Left colon (tissue), 2 donors: ENCODE measurements around the gene MGST3. TPM values are rescaled to one million over a fixed set of nuclear protein-coding genes. Genes with fewer than 3 reads are reported as not detected.
"Not testable (repeated sequence)": the region's sequence is repeated elsewhere in the genome, so short reads cannot be mapped to it uniquely, and the experiment has no call there.

Experiments used
- ATAC-seq: fragments of 200-7000 bp; cut with Tn5 transposase; one replicate; pipeline ENCODE4 v1.9.1; 2020; ENCODE audit warnings: mild to moderate bottlenecking, moderate library complexity
- DNase-seq, 2 donors: peaks; one replicate each; pipeline ENCODE4 v3.0.0-alpha.2; 2020
- intact Hi-C, 2 donors: fragments of 100-400 bp; cut with DNase I in 1 of 2; cut with micrococcal nuclease in 1 of 2; formaldehyde crosslinking; loops; one replicate each; pipeline versions ENCODE4 v1.11.2 to v1.14.0; 2022; cut with DNase I, micrococcal nuclease
- long read RNA-seq: library from polyadenylated mRNA; unstranded; transcript quantifications from one replicate; pipeline ENCODE4 v2.0.0, GENCODE V29; 2021
- total RNA-seq, 2 donors: library from RNA; stranded (reverse); fragmentation: NEBNext Ultra II Directional; extraction: Animal tissue kit (Norgen Biotek cat#: 25700); gene quantifications; one replicate each; pipeline ENCODE4 v1.2.1, GENCODE V29; 2021
- donor health status: DM: no; HTN: no; CAD: no.
- donor health status: DM: yes; HTN: yes; CAD: no.

Gene MGST3
- 100 to 1,000 TPM; 366 to 451 TPM for total RNA-seq
- long read RNA-seq, transcript MGST3-205 (6 exons, 1,015 nt) = major isoform, 140 of 170 reads
- long read RNA-seq, partial matches to known transcripts = 16 of 170 reads
- long read RNA-seq, other reads (novel, unspliced or antisense) = 12 of 170 reads

GRCh38 chr1:165630629-165631341 is at the start of gene MGST3:
Gene MGST3, plus strand, starts transcription at chr1:165631234. Its CDS starts 18,614 bp downstream, at chr1:165649848.
- intact Hi-C loops = loop anchor here in 1 of 2 donors (2.0 kb wide), 1 partner anchor 68 kb away; the partner anchor contains the start of gene ALDH9A1
- peak; percentile 89 for ATAC-seq
- peak; percentile 96 to 97 for DNase-seq

- intact Hi-C loops = no loop called here
- DNase-seq (no peak), ATAC-seq (no peak)
These were observed 49.1 kb upstream of the MGST3 start for GRCh38 chr1:165581926-165582325.

DNA sequence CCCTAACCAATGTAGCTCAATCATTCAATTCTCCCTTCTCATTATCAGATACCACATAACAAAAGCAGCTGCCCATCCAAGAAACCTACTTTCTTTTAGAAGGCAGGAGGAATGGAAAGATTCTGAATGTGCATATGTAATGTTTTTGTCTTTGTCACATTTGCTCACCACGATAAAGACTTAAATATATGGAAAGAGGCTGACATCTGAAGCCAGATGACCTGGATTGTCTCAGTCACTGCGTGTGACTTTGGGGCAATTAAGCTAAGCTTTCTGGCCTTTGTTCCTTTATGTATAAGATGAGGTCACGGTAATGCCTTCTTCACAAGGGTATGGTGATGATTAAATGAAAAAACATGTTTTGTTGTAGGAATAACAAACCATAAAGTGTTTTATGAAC is 44.6 kb upstream of the MGST3 start:
- intact Hi-C loops = no loop called here
- DNase-seq = no peak
- no peak for ATAC-seq

- intact Hi-C loops = loop anchor here (5.0 to 10.0 kb wide), 3 partner anchors 194 to 447 kb away; no protein-coding TSS in a partner anchor
- not testable (repeated sequence) for ATAC-seq, DNase-seq
These were observed 39.6 kb upstream of the MGST3 start for GRCh38 chr1:165591391-165591790.

DNA sequence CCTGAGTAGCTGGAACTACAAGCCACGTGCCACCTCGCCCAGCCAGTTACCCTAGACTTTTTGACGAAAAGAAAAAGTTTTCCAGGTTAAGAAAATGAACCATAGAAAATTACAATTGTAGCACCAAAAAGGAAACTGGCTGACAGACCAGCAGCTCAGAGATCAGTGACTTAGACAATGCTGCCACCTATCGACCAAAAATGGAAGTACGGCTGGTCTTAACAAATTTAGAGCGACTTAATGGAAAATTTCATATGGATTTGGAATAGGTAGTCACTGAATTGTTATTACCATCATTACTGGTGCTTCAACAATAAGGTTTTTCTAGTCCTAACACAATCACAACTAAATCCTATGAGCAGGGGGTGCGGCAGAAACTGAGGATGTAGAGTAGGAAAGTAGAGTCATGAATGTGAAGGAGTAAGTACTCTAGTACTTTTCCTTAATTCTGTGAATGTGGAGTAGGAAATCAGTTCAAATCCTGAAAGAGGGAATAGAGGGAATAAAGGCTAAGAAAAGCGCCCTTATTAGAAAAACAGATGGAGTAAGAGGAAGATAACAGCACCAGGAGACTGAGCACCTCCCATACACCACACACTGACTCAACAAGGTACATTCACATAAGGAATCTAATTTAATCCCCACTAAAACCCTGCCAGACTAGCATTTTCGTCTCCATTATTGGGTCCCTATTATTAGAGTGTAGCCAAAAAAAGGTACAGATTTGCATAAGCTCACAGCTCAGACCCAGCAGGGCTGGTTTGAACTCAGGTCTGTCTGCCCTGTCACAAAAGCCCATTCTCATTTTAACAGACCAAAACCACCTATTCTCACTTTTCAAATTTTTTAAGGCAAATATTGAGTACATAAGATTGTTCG is 37.9 kb upstream of the MGST3 start:
- intact Hi-C loops = loop anchor here (5.0 to 10.0 kb wide), 3 partner anchors 196 to 448 kb away; no protein-coding TSS in a partner anchor
- DNase-seq (peak; percentile 42 to 80), ATAC-seq (peak; percentile 52)

GRCh38 chr1:165595246-165595938 is 35.6 kb upstream of the MGST3 start:
- intact Hi-C loops = loop anchor here in 1 of 2 donors (10.0 kb wide), 1 partner anchor 451 kb away; no protein-coding TSS in a partner anchor
- DNase-seq (no peak), ATAC-seq (no peak)

GRCh38 chr1:165597883-165598675 is 33.0 kb upstream of the MGST3 start:
- intact Hi-C loops = loop anchor here in 1 of 2 donors (10.0 kb wide), 1 partner anchor 453 kb away; no protein-coding TSS in a partner anchor
- DNase-seq (peak; percentile 97 to 98), ATAC-seq (peak; percentile 99)

DNA sequence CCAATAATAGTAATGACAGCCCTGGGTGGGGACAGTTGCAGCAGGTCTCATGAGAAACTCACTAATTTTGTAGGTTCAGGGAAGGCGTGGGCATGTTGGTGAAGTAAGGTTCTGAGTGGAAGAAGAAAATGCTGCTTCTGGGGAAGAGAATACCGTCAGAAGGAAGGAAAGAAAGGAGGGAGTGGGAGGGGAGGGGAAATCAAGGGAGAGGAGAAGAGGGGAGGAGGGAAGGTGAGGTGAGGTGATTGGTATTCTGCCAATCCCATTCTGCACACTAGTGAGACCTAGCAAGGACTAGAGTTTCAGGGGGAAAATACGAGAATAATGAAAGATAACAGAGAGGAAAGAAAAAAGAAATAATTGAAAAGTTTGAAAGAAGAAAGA is 32.4 kb upstream of the MGST3 start:
- DNase-seq = no peak
- intact Hi-C loops = loop anchor here in 1 of 2 donors (10.0 kb wide), 1 partner anchor 454 kb away; no protein-coding TSS in a partner anchor
- peak; percentile 5 for ATAC-seq

DNA sequence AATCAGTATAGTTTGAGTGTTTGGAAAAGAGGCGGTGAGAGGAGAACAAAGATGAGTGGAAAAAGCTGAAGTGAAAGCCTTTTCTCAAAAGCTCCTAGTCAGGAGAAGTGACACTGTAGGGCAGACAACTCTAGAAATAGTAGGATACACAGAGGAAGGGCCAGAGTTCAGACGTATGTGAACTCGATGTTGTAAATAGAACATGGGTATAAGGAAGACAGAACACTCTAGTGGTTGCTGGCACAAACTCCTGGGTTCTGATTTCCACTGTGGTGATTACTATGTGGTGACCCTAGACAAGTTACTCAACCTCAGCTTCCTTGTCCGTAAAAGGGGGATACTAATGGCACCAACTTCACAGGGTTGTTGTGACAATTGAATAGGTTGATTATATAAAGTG is 30.2 kb upstream of the MGST3 start:
- DNase-seq = no peak
- intact Hi-C loops = loop anchor here in 1 of 2 donors (5.0 kb wide), 1 partner anchor 312 kb away; no protein-coding TSS in a partner anchor
- ATAC-seq = no peak

DNA sequence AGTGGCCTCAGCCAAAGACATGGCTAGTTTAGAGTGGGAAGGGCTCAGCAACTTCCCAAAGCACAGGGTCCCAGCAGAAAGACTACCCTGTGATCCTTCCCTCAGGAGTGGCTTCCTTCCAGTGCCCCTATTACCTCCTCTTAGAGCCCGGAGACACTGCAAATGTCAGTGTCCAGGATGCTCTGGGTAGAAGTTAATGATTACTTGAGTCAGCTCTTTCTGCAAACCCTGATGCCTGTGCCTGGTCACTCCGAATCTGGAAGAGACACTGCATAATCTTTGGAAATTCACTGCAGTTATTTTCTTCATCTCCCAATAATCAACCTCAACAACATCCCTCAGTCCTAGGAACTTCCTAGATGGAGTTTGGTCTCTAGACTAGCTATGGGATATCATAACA is 27.2 kb upstream of the MGST3 start:
- DNase-seq = no peak
- intact Hi-C loops = loop anchor here in 1 of 2 donors (5.0 kb wide), 1 partner anchor 308 kb away; no protein-coding TSS in a partner anchor
- no peak for ATAC-seq

GRCh38 chr1:165605246-165605645 is 25.8 kb upstream of the MGST3 start:
- DNase-seq (no peak), ATAC-seq (no peak)
- intact Hi-C loops = no loop called here

DNA sequence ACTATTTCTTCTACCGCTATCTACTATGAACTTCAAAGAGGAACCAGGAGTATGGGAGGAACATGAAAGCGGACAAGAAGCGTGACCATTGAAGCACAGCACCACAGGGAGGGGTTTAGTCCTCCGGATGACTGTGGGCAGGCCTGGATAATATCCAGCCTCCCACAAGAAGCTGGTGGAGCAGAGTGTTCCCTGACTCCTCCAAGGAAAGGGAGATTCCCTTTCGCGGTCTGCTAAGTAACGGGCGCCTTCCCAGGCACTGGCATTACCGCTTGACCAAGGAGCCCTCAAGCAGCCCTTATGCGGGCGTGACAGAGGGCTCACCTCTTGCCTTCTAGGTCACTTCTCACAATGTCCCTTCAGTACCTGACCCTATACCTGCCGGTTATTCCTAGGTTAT is 24.4 kb upstream of the MGST3 start:
- ATAC-seq, intact Hi-C loops, DNase-seq: not testable (repeated sequence)

GRCh38 chr1:165610866-165611265 is 20.2 kb upstream of the MGST3 start:
- DNase-seq (no peak), ATAC-seq (no peak)
- intact Hi-C loops = no loop called here

- no peak for DNase-seq
- intact Hi-C loops = no loop called here
- no peak for ATAC-seq
These were observed 19.0 kb upstream of the MGST3 start for GRCh38 chr1:165612062-165612461.

GRCh38 chr1:165616054-165616612 is 14.9 kb upstream of the MGST3 start:
- ATAC-seq = no peak
- intact Hi-C loops = no loop called here
- no peak for DNase-seq

DNA sequence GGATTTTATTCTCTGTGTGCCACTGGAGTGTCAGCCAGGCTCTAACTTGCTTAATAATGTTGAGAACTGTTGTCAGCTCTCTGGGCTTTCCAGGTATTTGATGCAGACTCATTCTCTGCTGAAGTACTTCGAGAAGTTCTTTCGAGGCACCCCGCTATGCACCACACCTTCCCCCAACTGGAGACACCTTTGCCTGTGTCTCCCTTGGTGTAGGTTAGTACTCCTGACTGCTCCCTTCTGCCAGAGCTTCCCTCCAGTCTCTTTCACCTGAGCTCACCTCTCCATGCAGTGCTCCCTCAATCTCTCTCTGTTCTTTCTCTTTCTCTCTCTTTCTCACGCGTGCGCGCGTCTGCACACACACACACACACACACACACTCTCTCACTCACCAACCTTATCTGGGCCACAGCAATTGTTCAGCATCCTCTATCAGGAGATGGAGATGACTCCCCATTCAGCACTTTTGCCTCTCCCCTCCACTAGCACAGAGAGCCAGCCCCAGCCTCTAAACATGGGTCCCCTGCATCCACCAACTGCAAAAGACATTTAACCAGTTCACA is 14.0 kb upstream of the MGST3 start:
- DNase-seq (no peak), ATAC-seq (no peak)
- intact Hi-C loops = no loop called here

DNA sequence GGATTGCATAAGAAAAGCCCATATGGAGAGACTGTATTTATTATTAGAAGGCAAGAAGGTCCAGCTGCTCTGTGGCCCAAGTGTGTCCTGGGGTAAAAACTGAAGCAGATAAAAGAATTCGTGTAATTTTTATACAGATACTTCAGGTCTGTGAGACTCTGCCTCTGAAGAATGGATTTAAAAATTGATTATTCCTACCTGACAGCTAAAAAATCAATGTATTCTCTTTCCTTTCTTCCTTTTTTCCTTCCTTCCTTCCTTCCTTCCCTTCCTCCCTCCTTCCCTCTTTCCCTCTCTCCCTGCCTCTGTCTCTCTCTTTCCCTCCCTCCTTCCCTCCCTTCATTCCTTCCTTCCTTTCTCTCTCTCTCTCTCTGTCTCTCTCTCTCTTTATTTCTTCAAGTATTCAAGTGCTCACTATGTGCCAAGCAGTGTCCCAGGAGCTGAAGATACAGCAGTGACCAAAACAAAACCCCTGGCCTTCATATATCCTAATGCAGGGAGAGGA is 11.3 kb upstream of the MGST3 start:
- no peak for ATAC-seq
- DNase-seq = no peak
- intact Hi-C loops = no loop called here
